Liver (tissue), 3 donors: ENCODE data around the gene ABLIM2.

Experiments used
- CTCF ChIP-seq: fragments of 150-350 bp; IDR thresholded peaks from 2 replicates; pipeline ENCODE4 v1.5.1; 2017; ENCODE audit warnings: improper control_type of control experiment, low read depth, low read length; ENCODE audit not compliant: missing input control
- MAX ChIP-seq: IDR thresholded peaks from 2 replicates; pipeline ENCODE4 v1.6.1; 2016; ENCODE audit warnings: antibody characterized with exemption
- REST ChIP-seq: IDR thresholded peaks from 2 replicates; pipeline ENCODE4 v1.6.1; 2016; ENCODE audit warnings: antibody characterized with exemption, mild to moderate bottlenecking
- RXRA ChIP-seq, 2 donors: IDR thresholded peaks; 2 replicates each; pipeline ENCODE4 v1.6.1; 2017 to 2018; ENCODE audit warnings: antibody characterized with exemption in 2 of 2, mild to moderate bottlenecking in 1 of 2
- SP1 ChIP-seq: IDR thresholded peaks from 2 replicates; pipeline ENCODE4 v1.6.1; 2018; ENCODE audit warnings: antibody characterized with exemption, mild to moderate bottlenecking
- YY1 ChIP-seq: IDR thresholded peaks from 2 replicates; pipeline ENCODE4 v1.6.1; 2016; ENCODE audit warnings: antibody characterized with exemption, mild to moderate bottlenecking
- donor health status: healthy.
- donor health status: healthy.

- peak; percentile 35 for TF ChIP-seq SP1
- TF ChIP-seq YY1 = peak; percentile 51
- TF ChIP-seq CTCF = no peak
- peak in 1 of 2 donors; percentile 16 for TF ChIP-seq RXRA (IDR thresholded peaks at IDR 0.05)
- TF ChIP-seq MAX = no peak
- TF ChIP-seq REST = no peak
Measured at GRCh38 chr4:7944599-7945220, 213.9 kb downstream of the ABLIM2 start.
